ENCODE results near the gene UBTF.

GRCh38 chr17:44197107-44197506 is 22.4 kb downstream of the UBTF start:
- TF ChIP-seq CTCF (IDR thresholded peaks at IDR 0.05; ENCODE audit: low read length), result no peak
- no peak for TF ChIP-seq EZH2 (IDR thresholded peaks at IDR 0.05; ENCODE audit: borderline replicate concordance, low read length)
